ENCODE measurements around the gene ILDR2.

ILDR2 gene, protein sequence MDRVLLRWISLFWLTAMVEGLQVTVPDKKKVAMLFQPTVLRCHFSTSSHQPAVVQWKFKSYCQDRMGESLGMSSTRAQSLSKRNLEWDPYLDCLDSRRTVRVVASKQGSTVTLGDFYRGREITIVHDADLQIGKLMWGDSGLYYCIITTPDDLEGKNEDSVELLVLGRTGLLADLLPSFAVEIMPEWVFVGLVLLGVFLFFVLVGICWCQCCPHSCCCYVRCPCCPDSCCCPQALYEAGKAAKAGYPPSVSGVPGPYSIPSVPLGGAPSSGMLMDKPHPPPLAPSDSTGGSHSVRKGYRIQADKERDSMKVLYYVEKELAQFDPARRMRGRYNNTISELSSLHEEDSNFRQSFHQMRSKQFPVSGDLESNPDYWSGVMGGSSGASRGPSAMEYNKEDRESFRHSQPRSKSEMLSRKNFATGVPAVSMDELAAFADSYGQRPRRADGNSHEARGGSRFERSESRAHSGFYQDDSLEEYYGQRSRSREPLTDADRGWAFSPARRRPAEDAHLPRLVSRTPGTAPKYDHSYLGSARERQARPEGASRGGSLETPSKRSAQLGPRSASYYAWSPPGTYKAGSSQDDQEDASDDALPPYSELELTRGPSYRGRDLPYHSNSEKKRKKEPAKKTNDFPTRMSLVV

DNA sequence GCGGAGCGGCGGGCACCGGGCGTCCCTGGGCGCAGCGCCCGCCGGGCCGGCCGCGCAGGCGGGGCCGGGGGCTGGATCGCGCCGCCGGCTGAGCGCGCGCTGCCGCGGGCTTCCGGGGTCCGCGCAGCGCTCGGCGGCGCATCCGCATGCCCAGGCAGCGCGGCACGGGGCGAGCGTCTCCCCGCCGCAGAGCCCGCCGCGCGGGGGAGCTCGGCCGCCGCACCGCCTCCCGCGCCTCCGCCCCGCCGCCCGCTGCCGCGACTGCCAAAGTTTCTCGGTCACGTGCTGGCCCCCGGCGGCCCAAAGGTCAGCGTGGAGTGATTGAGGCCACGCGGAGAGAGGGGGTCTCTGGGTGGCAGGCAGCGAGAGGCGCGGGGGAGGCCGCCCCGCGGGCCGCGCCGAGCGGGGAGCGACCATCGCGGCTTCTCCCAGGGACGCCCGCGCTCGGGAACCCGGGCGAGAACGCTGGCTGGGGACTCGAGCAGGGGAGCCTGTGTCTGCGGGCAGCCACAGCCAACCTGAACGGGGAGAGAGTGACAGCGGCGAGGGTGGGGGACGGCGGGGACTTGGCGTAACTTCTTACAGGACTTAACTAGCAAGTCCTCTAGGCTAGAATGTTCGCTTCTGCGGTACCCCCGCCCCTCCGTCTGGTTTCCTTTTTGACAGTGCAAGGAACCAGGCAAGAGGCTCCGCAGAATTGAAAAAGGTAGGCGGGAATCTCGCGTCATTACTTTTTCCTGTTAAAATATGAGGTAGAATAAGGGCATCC is at the start of gene ILDR2:
ILDR2 (minus strand) TSS at position 180 of the 769 bp plus-strand sequence. CDS start 272 bp downstream, outside the sequence.
- peak; percentile 61 for DNase-seq

DNA sequence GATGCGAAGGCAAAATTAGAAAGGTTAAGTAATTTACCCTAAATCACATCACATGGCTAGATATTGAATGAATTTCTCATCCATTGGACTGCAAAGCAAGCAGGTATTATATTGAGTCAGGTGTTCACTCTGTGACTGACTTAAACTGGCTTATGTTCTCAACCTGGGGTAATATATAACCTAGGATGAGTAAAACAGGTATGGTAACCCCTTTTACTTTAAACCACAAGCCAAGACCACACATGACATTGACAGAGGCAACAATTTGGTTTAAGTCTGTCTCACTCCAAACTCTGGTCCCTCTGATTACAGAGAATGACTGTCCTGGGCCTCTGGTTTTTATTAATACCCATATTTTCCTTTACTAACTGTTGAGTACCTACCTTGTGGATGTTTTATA is 47.0 kb upstream of the ILDR2 start:
- no peak for DNase-seq

DNA sequence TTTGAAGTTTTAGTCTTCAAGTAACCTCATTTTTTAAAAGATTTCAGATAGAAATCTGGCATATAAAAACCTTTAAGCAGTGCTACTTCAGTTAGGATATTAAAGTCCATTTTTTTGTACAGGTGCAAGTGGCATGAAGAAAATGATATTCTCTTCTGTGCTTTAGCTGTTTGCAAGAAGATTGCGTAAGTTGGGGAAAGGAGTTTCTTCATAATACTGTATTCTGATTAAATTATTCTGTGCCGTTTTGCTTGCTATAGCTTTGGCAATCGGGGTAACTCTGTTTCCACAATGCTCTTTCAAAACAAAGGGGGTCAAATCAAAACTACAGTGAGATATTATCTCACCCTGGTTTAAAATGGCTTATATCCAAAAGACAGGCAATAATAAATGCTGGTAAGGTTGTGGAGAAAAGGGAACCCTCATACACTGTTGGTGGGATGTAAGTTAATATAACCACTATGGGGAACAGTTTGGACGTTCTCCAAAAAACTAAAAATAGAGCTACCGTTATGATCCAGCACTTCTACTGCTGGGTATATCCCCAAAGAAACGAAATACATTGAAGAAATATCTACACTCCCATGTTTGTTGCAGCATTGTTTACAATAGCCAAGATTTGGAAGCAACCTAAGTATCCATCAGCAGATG is 40.9 kb upstream of the ILDR2 start:
- DNase-seq, result no peak

DNA sequence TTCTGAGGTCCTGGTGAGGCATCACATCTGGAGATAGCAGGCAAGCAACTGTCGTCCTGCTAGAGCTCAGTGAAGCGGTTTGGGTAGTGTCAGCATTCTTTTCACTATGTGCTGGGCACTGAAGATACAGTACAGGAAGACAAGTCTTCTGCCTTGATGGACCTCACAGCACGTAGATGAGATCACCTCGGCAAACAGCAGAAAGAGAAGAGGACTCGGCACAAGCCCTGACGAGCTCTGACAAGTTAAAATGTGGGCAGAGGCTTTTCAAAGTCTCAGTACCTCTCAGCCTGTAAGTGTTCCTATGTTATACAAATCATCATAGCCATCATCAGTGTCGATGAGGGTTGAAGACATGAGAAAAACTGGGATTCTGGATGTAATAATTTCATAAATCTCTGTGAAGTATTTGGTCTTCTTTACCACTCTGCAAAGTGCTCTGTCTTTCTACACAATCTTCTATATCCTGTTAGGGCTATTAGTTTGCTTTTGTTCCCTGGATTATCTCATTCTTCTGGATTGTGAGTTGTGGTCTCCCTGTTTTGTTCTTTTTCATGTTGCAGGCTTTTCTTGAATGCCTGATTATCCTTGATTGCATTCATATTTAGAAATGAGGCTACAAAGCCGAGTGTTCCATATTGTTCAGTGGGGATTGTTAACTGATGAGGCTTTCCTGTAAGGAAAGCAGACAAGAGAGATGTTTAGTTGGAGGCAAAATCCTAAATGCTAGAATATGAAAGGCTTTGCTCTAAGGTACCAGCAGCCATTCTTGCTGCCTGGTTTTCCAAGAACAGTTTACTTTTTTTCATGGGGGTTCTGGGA is 38.0 kb upstream of the ILDR2 start:
- DNase-seq, result no peak

DNA sequence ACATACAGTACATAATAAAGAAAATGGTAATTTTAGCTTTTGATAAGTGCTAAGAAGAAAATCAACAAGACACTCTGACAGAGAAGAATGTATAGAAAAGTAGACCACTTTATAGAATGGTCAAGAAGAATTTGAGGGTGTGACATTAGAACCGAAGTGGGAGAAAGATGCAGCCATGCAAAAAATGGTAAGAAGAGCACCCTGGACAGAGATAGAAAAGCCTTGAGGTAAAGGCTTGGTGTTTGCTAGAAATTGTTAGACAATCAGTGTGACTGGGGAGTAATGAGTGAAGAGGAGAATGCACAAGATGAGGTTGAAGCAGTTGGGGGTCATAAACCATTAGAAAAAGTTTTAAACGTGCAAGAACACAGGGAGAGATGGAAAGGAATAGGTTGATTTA is 37.2 kb upstream of the ILDR2 start:
- no peak for DNase-seq

DNA sequence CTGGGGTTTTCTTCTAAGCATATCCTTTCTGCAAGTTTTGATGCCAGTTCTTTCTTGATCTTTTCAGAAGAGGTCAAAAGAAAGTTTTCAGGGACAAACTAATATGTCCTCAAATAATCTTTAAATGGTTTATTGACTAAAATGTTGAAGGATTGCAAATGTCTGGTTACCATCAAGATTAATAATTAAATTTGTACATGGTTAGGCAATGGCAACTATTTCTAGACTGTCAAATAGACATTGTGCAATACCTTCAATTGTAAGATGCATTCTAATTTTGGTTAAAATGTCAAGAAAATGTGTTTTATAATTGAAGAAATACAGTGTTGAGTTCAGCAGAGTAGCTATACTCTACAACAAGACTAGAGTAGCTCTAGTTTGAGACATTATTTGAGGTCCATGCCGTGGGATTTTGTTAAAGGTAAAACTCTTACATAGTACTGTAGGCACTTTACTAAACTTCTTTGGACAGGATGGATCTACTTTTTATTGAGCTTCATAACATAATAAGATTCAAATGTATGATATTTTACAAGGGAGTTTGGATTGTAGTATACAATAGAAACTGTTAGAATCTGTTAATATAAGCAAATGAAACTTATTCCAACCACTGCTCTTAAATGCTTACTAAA is 36.3 kb upstream of the ILDR2 start:
- DNase-seq, result no peak

DNA sequence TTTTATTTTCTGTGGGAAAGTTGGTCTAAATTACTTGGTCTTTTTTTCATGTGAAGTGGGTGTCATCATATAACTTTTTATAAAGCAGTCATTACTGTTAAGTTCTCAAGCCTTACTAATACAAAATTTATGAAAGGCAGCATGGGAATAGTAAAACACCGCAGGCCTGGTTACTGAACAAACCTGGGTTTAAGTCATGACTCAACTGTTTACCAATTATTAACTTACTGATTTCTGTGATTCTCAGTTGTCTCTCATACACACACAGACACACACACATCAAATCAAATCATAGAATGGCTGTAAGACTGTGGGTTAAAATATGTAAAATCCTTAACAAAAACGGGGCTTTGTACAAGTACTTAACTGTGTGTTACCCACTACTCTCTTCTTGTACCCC is 28.4 kb upstream of the ILDR2 start:
- DNase-seq, result no peak

DNA sequence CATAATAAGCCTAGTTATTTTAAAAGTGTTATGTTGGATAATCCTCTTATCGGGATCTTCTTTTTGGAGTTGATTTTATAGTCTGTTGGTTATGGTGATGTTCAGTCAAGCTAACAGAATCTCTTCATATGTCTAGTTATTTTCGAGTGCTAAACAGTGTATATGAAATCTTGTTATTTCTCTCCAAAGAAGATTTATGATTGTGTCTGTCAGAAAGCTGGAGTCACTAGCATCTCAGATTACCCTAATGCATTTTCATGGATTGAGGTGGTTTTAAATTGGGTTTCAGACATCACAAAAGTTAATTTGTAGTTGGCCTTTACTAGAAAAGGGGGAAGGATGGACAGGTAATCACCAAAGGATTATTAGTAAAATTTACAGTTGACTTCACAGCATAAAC is 27.0 kb upstream of the ILDR2 start:
- no peak for DNase-seq

DNA sequence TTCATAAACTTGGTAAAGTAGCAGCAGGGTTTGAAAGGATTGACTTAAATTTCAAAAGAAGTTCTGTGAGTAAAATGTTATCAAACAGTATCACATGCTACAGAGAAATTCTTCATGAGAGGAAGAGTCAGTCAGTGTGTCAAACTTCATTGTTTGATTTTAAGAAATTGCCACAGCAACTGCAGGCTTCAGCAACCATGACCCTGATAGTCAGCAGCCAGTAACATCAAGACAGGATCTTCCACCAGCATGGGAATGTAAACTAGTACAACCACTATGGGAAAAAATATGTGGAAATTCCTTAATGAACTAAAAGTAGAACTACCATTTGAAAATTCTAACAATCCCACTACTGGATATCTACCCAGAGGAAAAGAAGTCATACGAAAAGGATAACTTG is 25.2 kb upstream of the ILDR2 start:
- no peak for DNase-seq

DNA sequence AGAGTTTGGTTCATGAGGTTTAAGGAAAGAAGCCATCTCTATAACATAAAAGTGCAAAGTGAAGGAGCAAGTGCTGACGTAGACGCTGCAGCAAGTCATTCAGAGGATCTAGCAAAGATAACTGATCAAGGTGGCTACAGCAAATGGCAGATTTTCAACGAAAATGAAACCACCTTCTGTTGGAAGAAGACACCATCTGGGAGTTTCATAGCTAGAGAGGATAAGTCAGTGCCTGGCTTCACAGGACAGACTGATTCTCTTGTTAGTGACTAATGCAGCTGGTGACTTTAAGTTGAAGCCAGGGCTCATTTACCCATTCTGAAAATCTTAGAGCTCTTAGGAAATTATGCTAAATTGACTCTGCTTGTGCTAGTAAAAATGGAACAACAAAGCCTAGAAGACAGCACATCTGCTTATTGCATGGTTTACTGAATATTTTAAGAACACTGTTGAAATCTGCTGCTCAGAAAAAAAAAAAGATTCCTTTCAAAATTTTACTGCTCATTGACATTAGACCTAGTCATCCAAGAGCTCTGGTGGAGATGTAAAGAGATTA is 24.2 kb upstream of the ILDR2 start:
- no peak for DNase-seq

DNA sequence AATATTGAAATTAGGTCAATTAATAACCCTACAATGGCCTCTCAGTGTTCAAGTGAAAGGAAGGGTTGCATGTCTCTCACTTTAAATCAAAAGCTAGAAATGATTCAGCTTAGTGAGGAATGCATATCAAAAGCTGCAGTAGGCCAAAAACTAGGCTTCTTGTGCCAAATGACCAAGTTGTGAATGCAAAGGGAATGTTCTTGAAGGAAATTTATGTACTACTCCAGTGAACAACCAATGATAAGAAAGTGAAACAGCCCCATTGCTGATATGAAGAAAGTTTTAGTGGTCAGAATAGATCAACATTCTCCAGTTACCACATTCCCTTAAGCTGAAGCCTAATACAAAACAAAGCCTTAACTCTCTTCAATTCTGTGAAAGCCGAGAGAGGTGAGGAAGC is 23.7 kb upstream of the ILDR2 start:
- DNase-seq, result no peak

DNA sequence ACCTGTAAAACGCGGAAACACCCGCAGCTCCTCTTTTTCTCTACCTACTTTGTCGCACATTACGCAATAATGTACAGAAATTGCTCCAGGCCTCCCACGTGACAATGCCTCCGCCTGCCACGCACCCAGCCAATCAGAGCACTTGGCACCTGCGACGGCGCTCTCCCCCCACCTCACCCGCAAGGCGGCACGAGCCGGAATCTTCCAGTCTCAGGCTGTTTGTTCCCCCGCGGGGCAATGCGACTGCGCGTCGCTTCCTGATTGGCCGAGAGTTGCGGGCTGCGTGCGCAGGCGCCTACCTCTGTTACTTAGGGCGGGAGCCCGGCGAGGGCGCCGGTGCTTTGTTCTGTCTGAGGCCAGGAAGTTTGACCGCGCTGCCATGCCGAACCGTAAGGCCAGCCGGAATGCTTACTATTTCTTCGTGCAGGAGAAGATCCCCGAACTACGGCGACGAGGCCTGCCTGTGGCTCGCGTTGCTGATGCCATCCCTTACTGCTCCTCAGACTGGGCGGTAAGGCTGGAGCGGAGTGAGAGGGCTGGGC is 13.7 kb upstream of the ILDR2 start, which contains the start of gene MAEL:
MAEL (plus strand) TSS at position 307 of the 542 bp plus-strand sequence; CDS start at position 380, 73 bp downstream.
- DNase-seq, result no peak

DNA sequence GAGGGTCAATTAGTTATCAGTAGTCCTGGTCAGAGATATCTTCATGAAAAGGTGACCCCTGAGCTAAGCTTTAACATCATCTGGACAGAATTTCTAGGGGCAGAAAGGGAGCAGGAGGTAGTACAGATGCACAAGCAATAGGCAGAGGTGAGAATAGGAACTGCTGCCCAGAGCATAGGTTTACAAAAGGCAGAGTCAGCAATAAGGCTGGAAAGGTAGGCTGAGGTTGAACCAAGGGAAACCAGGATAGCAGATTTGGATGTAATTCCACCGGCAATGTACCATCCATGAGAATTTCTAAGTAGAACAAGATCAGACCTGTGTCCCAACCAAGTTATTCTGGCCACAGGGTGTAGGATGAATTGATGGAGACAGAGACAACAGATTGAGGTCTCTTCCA is 6.2 kb upstream of the ILDR2 start:
- no peak for DNase-seq

DNA sequence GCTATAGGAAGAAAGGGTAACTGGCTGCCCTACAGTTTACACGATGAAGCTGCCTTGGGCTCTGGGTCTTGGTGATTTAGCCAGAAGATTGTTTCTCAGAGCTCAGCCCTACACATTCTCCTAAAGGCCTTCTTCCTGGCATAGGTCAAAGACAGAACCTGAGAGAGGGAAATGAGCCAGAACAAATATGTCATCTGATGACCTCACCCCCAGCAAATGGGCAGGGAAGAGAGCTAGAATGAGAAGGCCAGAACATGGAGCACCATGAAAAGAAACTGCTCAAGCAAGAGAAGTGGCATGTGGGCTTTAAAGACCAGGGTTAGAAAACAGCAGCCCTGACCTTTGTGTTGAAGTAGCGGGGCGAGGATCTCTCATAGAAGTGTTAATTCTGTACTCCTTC is 5.5 kb upstream of the ILDR2 start:
- no peak for DNase-seq

DNA sequence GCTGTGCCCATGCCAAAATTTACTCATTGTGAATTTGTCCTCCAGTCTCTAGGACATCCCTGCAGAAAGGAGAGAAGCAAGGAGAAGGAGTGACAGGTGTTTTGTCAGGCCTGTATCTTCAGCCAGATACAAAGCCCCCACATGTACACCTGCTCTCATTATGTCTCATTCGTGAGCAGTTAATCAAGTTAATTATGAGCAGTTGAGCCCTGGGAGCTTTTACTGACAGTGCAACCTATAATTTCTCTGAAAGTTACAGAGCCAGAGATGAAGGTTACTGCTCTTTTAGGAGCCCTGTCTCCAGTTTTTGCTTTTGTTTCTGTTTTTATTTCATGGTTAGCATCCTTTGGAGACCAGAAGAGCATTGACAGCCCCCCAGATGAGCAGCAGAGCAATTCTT is 5.0 kb upstream of the ILDR2 start:
- DNase-seq, result no peak

DNA sequence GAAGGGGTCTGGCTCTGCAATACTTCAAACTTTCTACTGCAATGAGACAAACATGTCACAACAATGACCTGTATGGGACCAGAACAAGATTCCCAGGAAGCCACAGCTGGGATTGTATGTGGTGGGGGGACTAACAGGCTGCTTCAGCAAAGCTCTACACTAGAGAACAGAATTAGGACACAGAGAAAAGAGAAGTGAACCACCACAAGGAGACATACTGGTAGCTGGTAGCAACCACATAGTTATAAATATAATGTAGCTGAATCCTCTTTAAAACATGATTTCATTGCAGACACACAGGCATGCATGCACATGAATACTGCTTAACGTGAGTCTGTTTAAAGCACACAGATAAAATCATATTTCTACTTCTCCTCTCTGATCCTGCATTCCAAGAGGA is 3.5 kb upstream of the ILDR2 start:
- no peak for DNase-seq

DNA sequence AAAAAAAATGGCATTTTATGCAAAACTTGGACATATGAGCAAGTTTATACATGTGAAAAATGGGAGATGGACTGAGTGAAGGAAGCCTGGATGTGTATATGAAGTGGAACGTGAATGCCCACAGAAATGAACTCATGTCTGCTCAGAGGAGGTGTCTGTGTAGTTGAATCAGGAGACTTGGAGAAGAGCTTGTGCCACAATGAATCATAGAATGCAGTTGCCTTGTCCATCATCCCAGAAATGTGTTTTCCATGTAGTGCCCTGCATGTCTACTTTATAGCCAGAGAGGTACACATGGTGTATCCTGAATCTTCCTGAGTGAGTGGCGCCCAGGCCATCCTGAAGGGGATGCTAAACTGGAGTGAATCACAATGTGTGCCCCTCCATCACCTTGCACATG is 2.6 kb upstream of the ILDR2 start:
- DNase-seq, result no peak

DNA sequence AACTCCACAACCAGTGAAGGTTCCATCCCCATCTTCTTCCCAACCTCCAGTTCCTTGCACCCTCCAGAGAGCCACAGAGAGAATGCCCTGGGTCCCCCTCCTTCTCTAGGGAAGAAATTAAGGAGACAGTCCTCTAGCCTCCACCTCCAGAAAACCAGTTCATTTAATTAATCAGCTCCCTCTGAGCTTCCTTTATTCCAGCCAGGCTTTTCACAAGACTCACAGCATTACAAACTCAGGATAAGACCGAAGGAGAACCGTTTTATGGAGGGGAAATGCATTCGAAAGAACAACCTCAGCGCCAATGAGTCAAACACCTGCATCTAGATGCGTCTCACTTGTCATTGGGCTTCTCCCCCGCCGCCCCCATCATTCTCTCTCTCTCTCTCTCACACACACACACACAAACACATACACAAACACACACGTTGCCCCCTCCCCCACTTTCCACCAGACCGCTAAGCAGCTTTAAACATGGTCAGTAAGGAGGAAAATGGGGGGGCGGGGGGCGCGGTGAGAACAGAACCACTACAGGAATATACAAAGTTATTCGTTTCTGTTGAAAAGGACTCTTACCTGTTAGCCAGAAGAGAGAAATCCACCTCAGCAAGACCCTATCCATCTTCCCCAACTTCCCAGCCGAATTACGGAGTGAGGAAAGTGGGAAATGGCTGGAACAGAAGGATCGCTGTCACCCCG is 544 bp downstream of the ILDR2 start:
- DNase-seq, result no peak

DNA sequence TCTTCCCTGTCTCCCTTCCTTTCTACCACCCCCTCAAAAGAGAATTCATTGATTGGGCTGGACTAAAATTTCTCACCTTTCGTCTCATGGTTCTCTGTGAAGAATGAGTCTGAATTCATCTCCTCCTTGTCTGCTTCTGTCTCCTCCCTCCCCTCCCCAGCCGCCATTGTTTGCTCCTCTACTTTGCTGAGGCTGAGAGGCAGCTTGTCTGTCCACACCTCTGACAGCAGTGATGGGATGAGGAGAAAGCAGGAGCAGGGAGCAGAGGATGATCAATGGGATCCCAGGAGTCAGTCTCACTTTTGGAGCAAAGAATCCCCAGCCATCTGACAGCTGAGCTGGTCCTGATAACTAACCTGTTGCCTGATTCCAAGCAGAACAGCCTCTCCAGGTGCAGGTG is 2.5 kb downstream of the ILDR2 start:
- peak; percentile 68 for DNase-seq

DNA sequence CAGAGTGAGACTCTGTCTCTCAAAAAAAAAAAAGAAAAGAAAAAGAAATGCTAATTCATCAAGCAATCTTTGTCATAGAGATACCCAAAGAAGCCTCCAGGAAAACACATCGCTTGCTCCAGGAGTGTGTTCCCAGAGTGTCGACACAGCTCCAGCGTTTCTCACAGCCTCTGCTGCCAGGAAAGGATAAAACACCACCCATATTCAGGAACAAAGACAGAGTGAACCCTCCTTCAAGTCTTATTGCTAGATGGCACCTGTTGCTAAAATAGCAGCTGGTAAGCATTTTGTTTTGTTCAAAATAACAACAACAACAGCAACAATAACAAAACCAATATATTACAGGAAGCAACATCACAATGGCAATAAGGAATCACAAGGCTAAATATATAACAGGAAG is 3.1 kb downstream of the ILDR2 start:
- DNase-seq, result peak; percentile 15

DNA sequence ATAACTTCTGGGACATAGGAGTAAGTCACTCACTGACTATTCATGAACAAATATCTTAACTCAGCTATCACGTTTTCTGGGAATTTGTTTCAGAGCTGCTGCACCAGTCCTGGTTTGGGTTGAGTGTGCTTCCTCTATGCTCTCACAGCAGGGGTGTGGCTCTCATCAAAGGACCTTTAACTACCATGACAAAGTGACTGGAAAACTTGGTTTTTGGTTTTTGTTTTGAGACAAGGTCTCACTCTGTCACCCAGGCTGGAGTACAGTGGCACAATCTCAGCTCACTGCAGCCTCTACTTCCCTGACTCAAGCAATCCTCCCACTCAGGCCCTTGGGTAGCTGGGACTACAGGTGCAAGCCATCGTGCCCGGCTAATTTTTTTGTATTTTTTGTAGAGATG is 4.1 kb downstream of the ILDR2 start:
- no peak for DNase-seq

Measured in NCI-H345 (cell line).